ENCODE data around the gene GNPTG.
A peak's percentile ranks its signal among the peaks of the same experiment; 100 is the strongest.

The GNPTG gene

GRCh38 chr16:1394367-1394951, 42.7 kb downstream of the GNPTG start:
- no peak for DNase-seq (ENCODE audit: low read depth)

- DNase-seq (ENCODE audit: low read depth): no peak
Measured at GRCh38 chr16:1395444-1396031, 43.8 kb downstream of the GNPTG start.

- no peak for DNase-seq (ENCODE audit: low read depth)
Measured at GRCh38 chr16:1397779-1398178, 46.0 kb downstream of the GNPTG start.

- DNase-seq (ENCODE audit: low read depth): no peak
Measured at GRCh38 chr16:1398351-1398750, 46.6 kb downstream of the GNPTG start.

- no peak for DNase-seq (ENCODE audit: low read depth)
Measured at GRCh38 chr16:1398826-1399581, 47.3 kb downstream of the GNPTG start.

GRCh38 chr16:1401061-1401757, 49.5 kb downstream of the GNPTG start:
- DNase-seq (ENCODE audit: low read depth): no peak

- no peak for DNase-seq (ENCODE audit: low read depth)
Measured at GRCh38 chr16:1401758-1402154, 50.0 kb downstream of the GNPTG start.

- DNase-seq (ENCODE audit: low read depth): no peak
Measured at GRCh38 chr16:1403036-1403435, 51.3 kb downstream of the GNPTG start.

GRCh38 chr16:1403733-1404132, 52.0 kb downstream of the GNPTG start:
- DNase-seq (ENCODE audit: low read depth): no peak

GRCh38 chr16:1407753-1408152, 56.0 kb downstream of the GNPTG start:
- DNase-seq (ENCODE audit: low read depth): no peak

GRCh38 chr16:1408171-1408837, 56.6 kb downstream of the GNPTG start:
- peak; percentile 95 for DNase-seq (ENCODE audit: low read depth)

GRCh38 chr16:1412847-1413246, 61.1 kb downstream of the GNPTG start:
- DNase-seq (ENCODE audit: low read depth): no peak
